DMS114 treated with DMSO at 0.1 percent for 48 hours (cell line): ENCODE data around the gene CPM.

Experiments used
- DNase-seq: peaks from one replicate; lab custom pipeline; 2025; ENCODE audit not compliant: unreplicated experiment; lab: John Stamatoyannopoulos, UW

Gene CPM

DNA sequence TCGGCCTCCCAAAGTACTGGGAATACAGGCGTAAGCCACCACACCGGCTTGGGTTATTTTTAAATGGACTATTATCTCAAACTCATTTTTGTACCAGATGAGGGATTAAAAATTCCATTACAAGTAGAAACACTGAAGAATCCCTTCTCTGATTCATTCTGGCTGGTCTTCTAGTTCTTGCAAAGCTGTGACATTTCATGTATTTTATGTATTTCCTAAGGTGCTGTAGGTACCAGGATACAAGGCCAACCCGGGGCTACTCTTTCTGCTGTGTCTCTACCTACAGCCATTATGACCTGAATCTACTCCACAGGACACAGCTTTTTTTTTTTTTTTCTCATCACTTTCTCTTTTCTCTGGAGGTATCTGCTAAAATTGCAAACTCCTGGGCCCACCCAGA is 24.9 kb downstream of the CPM start:
- no peak for DNase-seq

DNA sequence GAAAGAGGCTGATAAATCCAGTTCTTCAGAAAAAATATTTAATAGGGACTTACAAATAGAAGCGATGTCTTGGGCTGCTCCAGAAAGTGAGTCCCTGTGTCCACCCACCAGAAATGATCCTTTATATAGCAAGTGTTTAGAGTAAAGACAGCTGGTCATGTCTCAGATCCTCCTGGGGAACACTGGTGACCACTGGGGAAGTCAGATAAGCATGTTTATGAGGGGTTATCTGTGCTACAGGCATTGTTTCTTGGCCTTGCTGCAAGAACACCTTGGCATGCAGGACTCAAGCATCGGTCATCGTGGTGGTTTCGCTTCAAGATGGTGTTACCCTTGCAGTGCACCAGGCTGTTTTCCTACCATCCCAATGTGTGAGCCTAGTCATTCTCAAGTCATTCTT is 27.2 kb downstream of the CPM start:
- DNase-seq, result no peak

DNA sequence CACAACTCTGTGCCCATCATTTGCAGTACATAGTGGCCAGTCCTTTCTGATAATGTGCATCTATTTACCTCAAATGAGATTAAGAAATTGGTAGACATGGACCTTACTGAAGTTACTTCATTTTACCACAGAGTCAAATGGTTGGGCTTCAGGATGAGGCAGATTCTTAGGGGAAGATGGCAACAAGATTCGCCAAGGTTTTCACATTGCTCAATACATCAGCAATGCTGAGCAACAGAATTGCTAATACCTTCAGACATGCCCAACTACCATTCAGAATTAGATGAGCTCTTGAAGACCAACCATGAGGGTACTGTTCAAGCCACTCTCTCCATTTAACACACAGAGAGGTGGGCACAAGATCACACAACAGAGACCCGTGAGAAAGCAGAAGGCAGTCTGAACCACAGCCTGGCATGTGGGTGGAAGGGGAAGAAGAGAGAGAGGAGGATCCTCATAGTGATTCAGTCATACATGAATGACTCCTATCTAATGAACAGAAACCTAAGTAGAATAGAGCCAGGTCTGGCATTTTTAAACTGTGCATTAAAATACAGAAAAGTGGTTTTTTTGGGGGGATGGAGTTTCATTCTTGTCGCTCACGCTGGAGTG is 28.5 kb downstream of the CPM start:
- no peak for DNase-seq

DNA sequence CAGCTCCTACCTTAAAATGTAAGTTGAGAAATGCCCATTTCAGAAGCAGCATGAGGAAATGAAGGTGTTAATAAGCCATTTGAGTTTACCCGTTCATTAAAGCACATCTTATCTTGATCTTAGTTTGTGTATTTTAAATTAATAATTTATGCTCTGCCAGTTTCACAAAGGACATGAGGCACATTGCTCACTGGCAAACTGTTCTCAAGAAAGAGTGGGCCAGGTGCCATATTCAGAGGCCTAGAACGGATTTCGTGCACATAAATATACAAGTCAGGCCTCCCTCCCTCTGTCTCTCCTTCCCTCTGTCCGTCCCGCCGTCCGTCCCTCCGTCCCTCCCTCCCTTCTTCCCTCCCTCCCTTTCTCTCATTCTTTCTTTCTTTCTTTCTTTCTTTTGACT is 29.5 kb downstream of the CPM start:
- no peak for DNase-seq

DNA sequence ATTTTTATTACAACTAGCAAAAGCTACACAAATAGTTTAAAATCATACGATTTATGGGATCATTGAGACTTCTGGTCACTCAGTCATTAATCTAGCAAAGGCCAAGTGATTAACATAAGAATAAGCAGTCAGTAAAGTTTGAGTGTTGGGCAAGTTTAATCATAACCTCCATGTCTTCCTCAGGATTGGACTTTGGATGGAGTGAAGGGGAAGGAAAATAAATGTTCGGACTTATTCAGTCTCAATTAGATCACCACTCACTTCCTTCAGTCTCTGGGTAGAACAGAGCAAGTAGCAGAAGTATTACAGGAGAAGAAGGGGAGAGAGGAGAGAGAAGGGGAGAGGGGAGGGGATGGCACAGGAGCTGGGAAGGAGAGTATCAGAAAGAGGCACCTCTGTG is 31.4 kb downstream of the CPM start:
- no peak for DNase-seq

DNA sequence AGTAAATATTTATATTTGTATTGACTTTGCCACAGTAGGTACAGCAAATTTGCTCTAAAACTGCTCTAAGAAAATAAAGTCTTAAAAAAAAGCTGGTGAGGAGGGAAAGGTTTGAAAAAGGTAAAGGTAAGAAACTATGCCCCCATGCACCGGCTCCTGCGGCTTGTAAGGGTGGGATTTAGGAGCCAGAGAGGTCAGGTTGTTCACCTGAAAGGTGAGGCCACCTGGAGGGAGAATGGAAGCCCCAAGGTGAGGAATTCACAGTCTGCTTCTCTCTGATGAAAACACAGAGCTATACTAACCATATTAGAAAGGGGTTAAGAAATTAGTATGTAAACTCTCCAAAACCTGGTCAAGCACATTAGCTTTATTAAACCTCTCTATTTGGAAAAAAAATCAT is 31.8 kb downstream of the CPM start:
- no peak for DNase-seq

DNA sequence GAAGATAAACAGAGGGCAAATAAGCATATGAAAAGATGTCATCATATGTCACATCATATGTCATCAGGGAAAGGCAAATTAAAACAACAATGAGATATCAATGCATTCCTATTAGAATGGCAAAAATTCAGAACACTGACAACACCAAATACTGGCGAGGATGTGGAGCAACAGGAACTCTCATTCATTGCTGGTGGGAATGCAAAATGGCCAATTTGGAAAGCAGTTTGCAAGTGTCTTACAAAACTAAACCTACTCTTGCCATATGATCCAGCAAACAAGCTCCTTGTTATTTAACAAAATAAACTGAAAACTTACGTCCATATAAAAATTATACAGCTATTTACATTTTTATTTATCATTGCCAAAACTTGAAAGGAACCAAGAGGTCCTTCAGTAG is 32.7 kb downstream of the CPM start:
- no peak for DNase-seq

DNA sequence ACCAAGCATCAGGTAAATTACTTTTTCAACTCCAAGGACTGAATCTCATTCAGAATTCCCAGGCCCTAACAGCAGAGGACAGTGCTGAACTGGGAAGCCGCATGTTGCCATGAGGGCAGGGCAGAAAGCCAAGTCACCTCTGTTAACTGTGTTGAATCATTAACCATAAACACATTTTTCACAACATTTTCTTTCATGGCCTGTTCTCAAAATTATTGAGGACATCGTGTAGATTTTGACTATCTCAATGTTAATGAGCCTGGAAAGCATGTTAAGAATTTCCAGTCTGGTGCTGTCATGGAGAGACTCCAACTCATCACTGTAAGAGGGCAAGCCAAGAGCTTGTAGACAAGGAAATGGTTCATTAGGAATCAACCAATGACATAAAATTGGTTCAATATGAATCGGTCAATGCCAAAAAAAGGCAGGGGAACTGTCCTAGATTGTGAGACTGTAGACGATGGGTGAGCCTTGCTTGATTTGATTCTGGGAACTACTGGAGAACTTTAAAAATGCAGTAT is 33.7 kb downstream of the CPM start:
- no peak for DNase-seq

DNA sequence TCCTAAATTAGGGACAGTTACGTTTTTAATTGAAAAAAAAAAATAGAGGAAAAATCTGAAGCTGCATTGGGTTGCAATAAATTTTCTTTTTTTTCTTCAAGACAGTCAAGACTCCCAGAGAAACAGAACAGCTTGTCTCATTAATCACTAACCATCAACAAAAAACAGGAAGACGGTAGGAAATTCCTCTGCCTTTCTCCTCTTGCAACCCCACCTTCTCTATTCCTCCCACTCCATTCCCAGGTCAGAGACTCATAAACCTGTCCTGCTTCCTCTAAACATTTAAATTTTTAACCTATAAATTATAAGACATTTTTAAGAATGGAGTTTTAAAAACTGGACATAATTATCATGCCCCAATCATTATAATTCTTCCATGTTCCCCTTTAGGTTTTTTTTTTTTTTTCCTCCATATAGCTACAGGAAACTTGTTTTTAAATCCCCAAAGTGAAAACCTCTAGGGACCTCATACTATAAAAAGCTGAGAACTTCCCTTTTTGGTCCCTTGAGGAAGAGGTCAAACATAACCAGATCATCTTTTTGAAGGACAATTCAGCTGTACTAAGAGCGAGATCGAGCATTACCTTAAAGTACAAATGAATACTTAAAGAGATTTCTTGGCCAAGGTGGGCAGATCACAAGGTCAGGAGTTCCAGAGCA is 36.0 kb downstream of the CPM start:
- DNase-seq, result no peak

DNA sequence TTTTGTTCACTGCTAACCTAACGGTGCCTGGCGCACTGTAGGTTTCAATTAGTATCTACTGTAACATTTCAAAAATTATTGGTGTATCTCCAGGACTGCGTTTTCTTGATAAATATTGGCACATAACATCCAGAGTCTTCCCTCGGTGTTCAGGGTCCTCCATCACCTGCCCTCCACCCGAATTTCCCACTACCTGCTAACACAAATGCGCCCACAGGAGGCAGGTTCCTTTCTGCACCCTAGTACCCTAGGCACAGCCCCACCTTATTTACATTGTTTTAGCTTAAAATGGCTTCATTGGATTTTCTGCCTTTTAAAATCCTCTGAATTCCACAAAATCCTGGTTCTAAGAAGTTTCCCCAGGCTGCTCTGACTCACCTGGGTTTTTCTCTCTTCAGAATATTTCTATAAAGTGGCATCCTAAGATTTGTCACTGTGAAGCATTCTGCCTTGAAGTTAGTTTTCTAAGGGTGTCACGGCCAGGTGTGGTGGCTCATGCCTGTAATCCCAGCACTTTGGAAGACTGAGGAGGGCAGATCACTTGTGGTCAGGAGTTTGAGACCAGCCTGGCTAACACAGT is 38.6 kb downstream of the CPM start:
- no peak for DNase-seq

DNA sequence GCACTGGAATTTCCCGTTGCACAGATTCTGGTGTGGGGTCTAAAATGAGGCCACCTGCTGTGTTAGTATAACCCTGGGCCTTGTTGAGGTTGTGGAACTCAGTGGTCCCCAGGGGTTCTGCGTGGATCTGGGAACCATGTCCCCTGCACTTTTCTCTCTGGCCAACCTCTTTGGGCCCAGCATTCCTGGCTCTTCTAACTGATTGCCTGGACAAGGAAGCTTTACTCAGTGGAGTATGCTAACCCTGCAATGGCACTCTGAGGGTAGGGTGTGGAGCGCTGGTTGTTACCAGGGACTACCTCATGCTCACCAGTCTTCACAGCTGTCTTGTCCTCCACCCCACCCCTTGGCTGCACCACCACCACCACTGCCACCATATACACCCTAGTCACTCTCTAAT is 39.2 kb downstream of the CPM start:
- no peak for DNase-seq

DNA sequence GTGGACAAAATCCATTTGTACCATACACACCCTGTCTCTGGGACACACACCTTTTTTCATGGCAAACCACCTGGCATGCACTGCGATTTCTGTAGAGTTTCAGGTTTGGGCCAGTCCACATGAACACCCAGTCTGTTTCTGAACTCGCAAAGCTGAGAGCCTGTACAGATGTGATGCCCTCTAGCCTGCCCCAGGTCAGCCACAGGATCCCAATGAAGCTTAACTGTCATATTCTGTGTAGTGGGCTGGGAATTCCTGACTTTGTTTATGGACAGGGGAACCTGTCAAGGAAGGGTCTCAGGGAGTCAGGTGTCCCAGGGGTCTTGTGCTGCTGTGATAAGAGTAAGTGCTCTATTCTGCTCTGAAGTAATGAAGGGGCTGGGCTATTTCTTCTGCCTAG is 39.8 kb downstream of the CPM start:
- DNase-seq, result no peak

DNA sequence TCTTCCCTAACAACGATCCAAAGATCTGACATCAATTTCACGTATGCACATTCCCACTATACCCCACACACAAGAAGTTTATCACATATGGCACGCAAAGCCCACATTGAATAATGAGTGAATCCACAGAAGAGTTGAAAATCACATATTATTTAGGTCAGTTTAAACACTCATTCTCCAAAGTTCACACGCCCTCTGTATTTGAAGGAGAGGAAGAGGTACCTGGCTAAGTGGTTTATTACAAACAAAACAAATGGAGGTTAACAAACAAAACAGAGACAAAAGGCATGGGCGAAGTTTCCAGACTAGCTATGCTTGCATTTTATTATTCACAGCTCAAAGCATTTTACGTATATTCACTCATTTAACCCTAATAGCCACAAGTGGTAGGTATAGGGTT is 41.8 kb downstream of the CPM start:
- DNase-seq, result no peak

DNA sequence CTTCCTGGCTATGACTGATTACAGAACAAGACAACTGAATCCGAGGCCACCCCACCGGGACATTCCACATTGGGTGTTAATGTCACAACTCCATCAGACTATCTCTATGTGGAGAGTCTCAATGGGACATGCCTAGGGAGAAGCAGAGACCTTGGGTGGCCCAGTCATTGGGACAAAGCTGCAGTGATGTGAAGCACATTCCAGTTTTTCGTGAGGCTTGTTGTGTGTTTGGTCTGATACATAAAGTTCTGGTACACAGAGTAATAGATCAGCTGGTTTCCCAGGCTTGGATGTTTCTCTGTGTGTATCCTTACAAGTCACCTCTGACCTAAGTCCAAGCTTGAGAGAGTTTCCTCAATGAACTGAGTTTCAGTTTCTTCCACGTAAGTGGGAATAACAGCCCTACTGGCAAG is 42.3 kb downstream of the CPM start:
- DNase-seq, result no peak

DNA sequence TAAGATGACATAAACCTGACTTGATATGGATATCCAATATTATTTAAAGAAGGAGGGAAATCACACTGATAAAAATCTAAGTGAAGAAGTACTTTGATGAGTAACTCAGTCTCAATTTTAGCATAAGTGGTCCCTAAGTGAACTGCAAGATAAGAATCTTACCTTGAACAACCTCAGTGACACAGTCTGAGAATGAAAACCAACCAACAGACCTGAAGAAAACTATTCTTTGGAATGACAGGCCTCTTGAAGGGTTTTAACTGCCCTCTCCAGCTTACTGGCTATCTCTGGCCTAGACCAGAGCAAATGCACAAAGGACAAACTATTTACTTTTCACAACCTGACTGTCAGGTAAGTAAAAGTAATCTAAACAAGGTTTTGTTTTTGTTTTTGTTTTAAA is 44.7 kb downstream of the CPM start:
- DNase-seq, result no peak

DNA sequence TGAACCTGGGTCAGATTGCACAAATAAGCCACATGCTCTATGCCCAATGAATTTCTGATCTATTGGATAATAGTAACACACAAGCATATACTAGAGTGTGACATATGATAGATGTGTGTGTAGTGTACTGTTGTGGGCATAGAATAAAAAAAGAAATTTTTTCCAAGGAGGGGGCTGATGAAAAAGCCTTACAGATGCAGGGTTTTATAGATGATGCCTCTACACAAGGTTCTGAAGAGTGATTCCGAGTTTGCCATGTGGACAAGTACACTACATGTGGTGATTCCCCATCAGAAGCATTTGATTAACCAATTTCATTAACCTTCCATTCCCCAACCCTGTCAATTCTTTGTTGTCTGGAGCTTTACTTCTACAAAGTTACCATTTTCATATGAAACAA is 45.3 kb downstream of the CPM start:
- DNase-seq, result no peak

DNA sequence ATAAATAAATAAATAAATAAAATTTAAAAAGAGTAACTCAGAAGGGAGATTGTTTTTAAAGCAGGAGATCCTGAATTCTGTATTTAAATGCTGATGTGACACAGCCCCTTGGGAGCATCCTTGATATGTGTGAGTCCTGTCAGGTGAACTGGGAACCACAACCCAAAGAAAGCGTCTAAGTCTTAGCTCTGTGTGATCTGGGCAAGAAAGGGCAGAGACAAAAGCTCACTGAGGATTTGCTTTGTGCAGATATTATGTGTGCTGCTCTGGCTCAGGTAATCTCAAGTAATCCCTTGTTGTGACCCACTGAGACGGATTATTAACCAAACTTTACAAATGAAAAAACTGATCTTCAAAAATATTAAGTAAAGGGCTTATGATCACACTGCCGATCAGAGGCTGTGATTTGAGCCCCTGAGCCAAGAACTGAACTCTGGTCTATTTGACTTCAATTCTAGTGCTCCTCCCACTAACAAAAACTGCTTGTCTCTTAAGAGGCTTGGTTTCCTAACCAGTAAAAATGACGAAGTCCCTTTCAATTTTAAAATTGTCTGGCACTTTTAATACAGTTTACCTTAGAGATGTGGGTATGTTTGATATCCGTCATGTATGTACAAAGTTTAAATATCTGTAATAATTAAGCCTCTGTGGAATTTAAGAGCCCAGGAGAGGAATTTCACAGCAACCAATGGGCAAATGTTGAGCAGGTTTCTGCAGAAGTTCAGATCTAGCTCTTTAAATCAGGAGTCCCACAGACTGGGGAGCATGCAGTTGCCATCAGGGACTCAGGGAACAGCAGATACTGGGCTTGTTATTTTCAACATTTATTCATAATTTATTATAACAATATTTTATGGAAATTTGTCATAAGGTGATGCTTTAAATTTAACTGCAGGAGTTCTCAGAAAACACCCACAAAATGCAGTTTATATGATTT is 46.1 kb downstream of the CPM start:
- DNase-seq, result no peak

DNA sequence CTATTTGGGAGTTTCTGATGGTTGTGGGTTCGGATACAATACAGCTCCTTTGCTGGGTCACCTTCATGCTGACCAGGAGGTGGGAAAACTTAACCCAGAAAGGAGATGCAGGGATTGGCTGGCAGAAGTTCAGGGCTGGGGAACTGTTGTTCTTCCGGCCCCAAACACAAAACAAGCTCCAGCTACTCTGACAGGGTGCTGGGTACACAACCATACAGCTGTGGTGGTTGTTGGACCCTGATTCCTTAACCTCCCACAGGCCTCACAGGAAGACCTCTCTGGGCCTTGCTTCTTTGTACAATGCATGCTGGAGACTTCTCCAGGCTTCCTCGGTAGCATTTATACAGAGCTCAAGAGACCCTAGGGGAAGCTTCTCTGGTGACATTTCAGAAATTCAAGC is 47.6 kb downstream of the CPM start:
- DNase-seq, result no peak

DNA sequence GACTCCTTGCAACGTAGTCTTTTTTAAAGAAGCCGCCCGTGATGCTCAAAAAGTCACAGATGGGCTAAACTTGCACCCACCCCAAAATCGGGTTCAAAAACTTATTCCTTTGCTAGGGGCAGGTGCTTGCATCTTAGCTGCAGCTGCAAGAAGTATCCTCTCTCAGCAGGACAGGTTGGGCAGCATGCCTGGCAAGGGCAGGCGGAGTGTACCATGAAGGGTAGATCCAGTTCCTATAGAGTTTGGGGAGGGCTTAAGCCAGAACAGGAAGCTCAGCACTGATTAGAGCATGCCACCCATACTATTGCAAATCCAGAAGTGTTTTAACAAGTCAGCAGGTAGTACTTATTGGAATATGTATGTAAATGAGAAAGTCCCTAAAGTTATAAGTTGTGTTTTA is 48.7 kb downstream of the CPM start:
- DNase-seq, result no peak

DNA sequence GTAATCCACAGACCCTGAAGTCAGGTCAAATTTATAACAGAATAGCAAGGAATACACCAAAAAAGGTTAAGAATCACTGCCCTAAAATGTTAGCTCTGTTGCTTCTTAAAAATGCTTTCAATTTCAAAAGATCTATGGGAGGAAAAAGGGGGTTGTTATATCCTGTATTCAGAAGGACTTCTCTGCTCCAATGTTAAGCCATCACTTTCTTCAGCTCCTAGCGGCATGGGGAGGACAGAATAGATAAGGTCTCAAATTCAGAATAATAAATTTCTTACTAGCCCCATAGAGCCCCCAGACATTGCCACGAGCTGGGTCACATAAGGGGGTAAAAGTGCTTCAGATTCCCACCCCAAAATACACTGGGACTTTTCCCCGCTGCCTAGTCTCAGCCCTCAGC is 49.8 kb downstream of the CPM start:
- no peak for DNase-seq

DNA sequence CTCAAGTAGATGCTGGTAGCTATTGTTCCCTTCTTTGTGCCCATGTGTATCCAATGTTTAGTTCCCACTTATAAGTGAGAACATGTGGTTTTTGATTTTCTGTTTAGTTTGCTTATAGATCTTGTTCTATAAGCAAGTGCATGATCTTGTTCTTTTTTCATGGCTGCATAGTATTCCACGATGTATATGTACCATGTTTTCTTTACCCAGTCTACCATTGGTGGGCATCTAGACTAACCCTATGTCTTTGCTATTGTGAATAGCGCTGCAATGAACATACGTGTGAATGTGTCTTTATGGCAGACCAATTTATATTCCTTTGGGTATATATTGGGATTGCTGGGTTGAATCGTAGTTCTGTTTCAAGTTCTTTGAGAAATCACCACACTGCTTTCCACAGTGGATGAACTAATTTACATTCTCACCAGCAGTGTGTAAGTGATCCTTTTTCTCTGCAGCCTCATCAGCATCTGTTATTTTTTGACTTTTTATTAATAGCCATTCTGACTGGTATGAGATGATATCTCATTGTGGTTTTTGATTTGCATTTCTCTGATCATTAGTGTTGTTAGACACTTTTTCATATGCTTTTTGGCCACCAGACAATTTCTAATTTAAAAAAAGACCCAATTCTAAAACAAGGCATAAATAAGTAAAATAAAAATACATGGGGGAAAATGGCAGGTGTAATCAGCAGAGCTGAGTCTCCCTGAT is 50.6 kb downstream of the CPM start:
- DNase-seq, result no peak
